Measurements from ENCODE around the gene PTPN1.

The PTPN1 gene

DNA sequence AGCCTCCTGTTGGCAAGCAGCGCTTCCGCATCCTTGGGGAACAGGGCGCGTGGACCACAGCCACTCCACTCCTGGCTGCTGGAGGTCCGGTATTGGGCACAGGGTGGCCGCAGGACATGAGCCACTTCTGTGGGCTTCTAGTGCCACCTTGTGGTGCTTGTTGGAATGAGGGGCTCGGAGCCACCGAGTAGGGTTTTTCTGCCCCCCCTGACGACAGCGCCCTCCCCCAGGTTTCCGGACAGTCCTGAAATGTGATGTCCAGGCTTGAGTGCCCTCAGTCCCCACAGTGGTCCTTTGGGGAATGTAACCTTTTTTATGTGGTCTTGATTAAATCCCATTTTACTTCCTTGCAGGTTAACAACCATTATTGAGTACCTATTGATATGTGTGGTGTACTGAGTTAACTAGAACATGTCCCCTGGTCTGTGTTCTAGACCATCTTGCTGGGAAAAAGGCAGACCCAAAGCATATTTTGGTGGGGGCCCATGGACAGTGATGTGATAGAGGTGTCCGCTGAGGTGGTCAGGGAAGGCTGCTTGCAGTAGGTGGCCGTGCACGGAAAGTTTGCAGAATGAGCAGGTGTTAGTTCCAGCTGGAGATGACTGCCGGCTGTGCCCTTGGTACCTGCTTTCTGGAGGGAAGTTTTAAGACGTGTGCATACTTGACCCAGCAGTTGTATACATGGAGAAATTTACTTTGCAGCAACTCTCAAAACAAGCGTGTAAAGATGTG lies 70.0 kb downstream of the PTPN1 start:
- Histone ChIP-seq H3K36me3 (peaks cover 98% of the 10 kb centered on the region), H3K9me3 (no peaks in the 10 kb centered on the region), H3K27me3 (no peaks in the 10 kb centered on the region), H3K4me1 (ENCODE audit: control insufficient read depth in 1 of 2, insufficient read depth in 1 of 2, low read depth in 1 of 2, low read length in 1 of 2) (peaks cover 11 to 12% of the 10 kb centered on the region in 2 experiments), H3K27ac (no peak overlapping the region), H3K4me3 (ENCODE audit: low read depth in 1 of 2, low read length in 1 of 2) (no peak overlapping the region)
- TF ChIP-seq, protein P1, sequence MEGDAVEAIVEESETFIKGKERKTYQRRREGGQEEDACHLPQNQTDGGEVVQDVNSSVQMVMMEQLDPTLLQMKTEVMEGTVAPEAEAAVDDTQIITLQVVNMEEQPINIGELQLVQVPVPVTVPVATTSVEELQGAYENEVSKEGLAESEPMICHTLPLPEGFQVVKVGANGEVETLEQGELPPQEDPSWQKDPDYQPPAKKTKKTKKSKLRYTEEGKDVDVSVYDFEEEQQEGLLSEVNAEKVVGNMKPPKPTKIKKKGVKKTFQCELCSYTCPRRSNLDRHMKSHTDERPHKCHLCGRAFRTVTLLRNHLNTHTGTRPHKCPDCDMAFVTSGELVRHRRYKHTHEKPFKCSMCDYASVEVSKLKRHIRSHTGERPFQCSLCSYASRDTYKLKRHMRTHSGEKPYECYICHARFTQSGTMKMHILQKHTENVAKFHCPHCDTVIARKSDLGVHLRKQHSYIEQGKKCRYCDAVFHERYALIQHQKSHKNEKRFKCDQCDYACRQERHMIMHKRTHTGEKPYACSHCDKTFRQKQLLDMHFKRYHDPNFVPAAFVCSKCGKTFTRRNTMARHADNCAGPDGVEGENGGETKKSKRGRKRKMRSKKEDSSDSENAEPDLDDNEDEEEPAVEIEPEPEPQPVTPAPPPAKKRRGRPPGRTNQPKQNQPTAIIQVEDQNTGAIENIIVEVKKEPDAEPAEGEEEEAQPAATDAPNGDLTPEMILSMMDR (IDR thresholded peaks at IDR 0.05), result peak; percentile 48

DNA sequence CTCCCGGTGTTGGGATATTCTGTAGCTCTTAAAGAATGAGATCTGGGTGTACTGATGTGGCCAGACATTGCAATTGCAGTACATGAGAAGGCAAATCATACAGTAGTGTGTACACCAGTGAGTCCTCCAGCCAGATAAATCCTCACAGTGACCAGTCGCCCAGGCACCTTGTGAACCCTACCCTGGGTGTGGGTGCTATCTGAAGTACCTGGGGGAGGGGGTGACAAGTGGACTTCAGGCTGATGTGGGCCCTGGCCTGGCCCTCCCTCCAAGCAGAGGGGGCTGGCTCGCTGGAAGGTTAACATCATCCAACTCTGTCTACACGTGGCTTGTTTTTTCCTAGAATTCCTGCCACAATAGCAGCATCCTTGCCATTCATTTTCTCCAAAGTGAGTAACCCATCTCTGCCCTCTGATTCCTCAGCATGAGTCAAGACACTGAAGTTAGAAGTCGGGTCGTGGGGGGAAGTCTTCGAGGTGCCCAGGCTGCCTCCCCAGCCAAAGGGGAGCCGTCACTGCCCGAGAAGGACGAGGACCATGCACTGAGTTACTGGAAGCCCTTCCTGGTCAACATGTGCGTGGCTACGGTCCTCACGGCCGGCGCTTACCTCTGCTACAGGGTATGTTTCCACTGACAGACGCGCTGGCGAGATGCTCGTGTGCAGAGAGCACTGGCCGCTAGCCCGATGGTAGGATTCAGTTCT lies 70.8 kb downstream of the PTPN1 start:
- Histone ChIP-seq H3K4me3 (ENCODE audit: low read depth in 1 of 2, low read length in 1 of 2) (no peak overlapping the region), H3K27ac (no peak overlapping the region), H3K36me3 (peaks cover 98% of the 10 kb centered on the region), H3K9me3 (no peaks in the 10 kb centered on the region), H3K27me3 (no peaks in the 10 kb centered on the region), H3K4me1 (ENCODE audit: control insufficient read depth in 1 of 2, insufficient read depth in 1 of 2, low read depth in 1 of 2, low read length in 1 of 2) (peaks cover 13 to 14% of the 10 kb centered on the region in 2 experiments)
- TF ChIP-seq, protein P1 (IDR thresholded peaks at IDR 0.05), result no peak

GRCh38 chr20:50582092-50582491 lies 71.9 kb downstream of the PTPN1 start:
- TF ChIP-seq, protein P1 (IDR thresholded peaks at IDR 0.05), result no peak
- Histone ChIP-seq H3K4me1 (ENCODE audit: control insufficient read depth in 1 of 2, insufficient read depth in 1 of 2, low read depth in 1 of 2, low read length in 1 of 2) (peaks cover 13 to 14% of the 10 kb centered on the region in 2 experiments), H3K27ac (no peak overlapping the region), H3K27me3 (no peaks in the 10 kb centered on the region), H3K4me3 (ENCODE audit: low read depth in 1 of 2, low read length in 1 of 2) (no peak overlapping the region), H3K36me3 (peaks cover 99% of the 10 kb centered on the region), H3K9me3 (no peaks in the 10 kb centered on the region)

- Histone ChIP-seq H3K27me3 (no peaks in the 10 kb centered on the region), H3K36me3 (peaks cover 99% of the 10 kb centered on the region), H3K27ac (no peak overlapping the region), H3K9me3 (no peaks in the 10 kb centered on the region), H3K4me1 (ENCODE audit: control insufficient read depth in 1 of 2, insufficient read depth in 1 of 2, low read depth in 1 of 2, low read length in 1 of 2) (peaks cover 13 to 14% of the 10 kb centered on the region in 2 experiments), H3K4me3 (ENCODE audit: low read depth in 1 of 2, low read length in 1 of 2) (no peak overlapping the region)
- TF ChIP-seq, protein P1 (IDR thresholded peaks at IDR 0.05), result no peak
Observed at GRCh38 chr20:50582591-50583234, 72.5 kb downstream of the PTPN1 start.

- H3K27me3 ChIP-seq, result no peaks in the 10 kb centered on the region
- TF ChIP-seq, protein P1 (IDR thresholded peaks at IDR 0.05), result no peak
- H3K4me3 ChIP-seq (ENCODE audit: low read depth in 1 of 2, low read length in 1 of 2), result no peak overlapping the region
- H3K27ac ChIP-seq, result peak overlapping the region; percentile 47
- H3K36me3 ChIP-seq, result peaks cover 97% of the 10 kb centered on the region
- peaks cover 13 to 14% of the 10 kb centered on the region in 2 experiments for H3K4me1 ChIP-seq (ENCODE audit: control insufficient read depth in 1 of 2, insufficient read depth in 1 of 2, low read depth in 1 of 2, low read length in 1 of 2)
- no peaks in the 10 kb centered on the region for H3K9me3 ChIP-seq
Observed at GRCh38 chr20:50583442-50584150, 73.4 kb downstream of the PTPN1 start.

All from neutrophil (primary cell).